Muscle of leg (tissue), 16 donors: ENCODE measurements around the gene TRIP13. TPM values are rescaled to one million over a fixed set of nuclear protein-coding genes. Genes with fewer than 3 reads are reported as not detected.
"Not testable (repeated sequence)": the region's sequence is repeated elsewhere in the genome, so short reads cannot be mapped to it uniquely, and the experiment has no call there.

Source experiments
- DNase-seq: peaks from one replicate; pipeline ENCODE4 v3.0.0; 2013
- H3K27ac ChIP-seq: one replicate; pipeline ENCODE4 v1.5.1; 2013; ENCODE audit warnings: mild to moderate bottlenecking, low read length, control low read depth
- H3K27me3 ChIP-seq: one replicate; pipeline ENCODE4 v1.6.1; 2013; ENCODE audit warnings: low read length; ENCODE audit not compliant: control insufficient read depth, insufficient read depth
- H3K36me3 ChIP-seq: one replicate; pipeline ENCODE4 v1.6.1; 2013; ENCODE audit warnings: low read length; ENCODE audit not compliant: control insufficient read depth, insufficient read depth
- H3K4me1 ChIP-seq: one replicate; pipeline ENCODE4 v1.6.1; 2013; ENCODE audit warnings: low read length; ENCODE audit not compliant: control insufficient read depth, insufficient read depth
- H3K4me3 ChIP-seq: one replicate; pipeline ENCODE4 v1.5.1; 2013; ENCODE audit warnings: low read length, control low read depth
- H3K9me3 ChIP-seq: replicated peaks from 2 replicates; pipeline ENCODE4 v1.6.1; 2013; ENCODE audit warnings: low read depth, low read length; ENCODE audit not compliant: control insufficient read depth
- WGBS: methylation state at CpG from one replicate; pipeline ENCODE4 v1.1.5; 2013; ENCODE audit warnings: missing lambda C conversion rate; ENCODE audit not compliant: insufficient coverage; 5-methylcytosine and 5-hydroxymethylcytosine counted together
- long read RNA-seq, 11 donors: transcript quantifications; one replicate each; lab custom pipeline, GENCODE V29; 2026
- polyA plus RNA-seq, 8 donors: library from polyadenylated mRNA; unstranded; fragments of 120-200 nt; gene quantifications; one replicate each; pipeline versions ENCODE4 v1.2.1 to v1.2.3, GENCODE V29; 2013; ENCODE audit warnings: inconsistent platforms in 1 of 8, low replicate concordance in 1 of 8; ENCODE audit not compliant: insufficient read length in 8 of 8, insufficient read depth in 1 of 8
- total RNA-seq: library from RNA; stranded (reverse); fragments of 120-200 nt; gene quantifications from one replicate; pipeline ENCODE4 v1.2.4, GENCODE V29; 2013

Gene TRIP13, protein sequence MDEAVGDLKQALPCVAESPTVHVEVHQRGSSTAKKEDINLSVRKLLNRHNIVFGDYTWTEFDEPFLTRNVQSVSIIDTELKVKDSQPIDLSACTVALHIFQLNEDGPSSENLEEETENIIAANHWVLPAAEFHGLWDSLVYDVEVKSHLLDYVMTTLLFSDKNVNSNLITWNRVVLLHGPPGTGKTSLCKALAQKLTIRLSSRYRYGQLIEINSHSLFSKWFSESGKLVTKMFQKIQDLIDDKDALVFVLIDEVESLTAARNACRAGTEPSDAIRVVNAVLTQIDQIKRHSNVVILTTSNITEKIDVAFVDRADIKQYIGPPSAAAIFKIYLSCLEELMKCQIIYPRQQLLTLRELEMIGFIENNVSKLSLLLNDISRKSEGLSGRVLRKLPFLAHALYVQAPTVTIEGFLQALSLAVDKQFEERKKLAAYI
- total RNA-seq, result 5.7 TPM
- polyA plus RNA-seq, result 10 to 100 TPM in 2 of 8 donors, 1 to 10 TPM in 6; 5.9 to 10.8 (median 8.3) TPM
- long read RNA-seq, donor 1, result 0 reads
- long read RNA-seq, donor 2, partial matches to known transcripts, result 0 of 1 reads
- long read RNA-seq, donor 2, other reads (novel, unspliced or antisense), result 0 of 1 reads
- long read RNA-seq, donor 3, transcript TRIP13-201 (13 exons, 2,672 nt), result major isoform, 5 of 12 reads
- long read RNA-seq, donor 3, partial matches to known transcripts, result 7 of 12 reads
- long read RNA-seq, donor 3, other reads (novel, unspliced or antisense), result 0 of 12 reads
- long read RNA-seq, donor 4, partial matches to known transcripts, result 0 of 4 reads
- long read RNA-seq, donor 4, other reads (novel, unspliced or antisense), result 0 of 4 reads
- long read RNA-seq, donor 5, transcript TRIP13-201 (13 exons, 2,672 nt), result major isoform, 5 of 16 reads
- long read RNA-seq, donor 5, partial matches to known transcripts, result 11 of 16 reads
- long read RNA-seq, donor 5, other reads (novel, unspliced or antisense), result 0 of 16 reads
- long read RNA-seq, donor 6, partial matches to known transcripts, result 9 of 13 reads
- long read RNA-seq, donor 6, other reads (novel, unspliced or antisense), result 0 of 13 reads
- long read RNA-seq, donor 7, transcript TRIP13-201 (13 exons, 2,672 nt), result major isoform, 6 of 17 reads
- long read RNA-seq, donor 7, partial matches to known transcripts, result 11 of 17 reads
- long read RNA-seq, donor 7, other reads (novel, unspliced or antisense), result 0 of 17 reads
- long read RNA-seq, donor 8, partial matches to known transcripts, result 0 of 2 reads
- long read RNA-seq, donor 8, other reads (novel, unspliced or antisense), result 0 of 2 reads
- long read RNA-seq, donor 9, partial matches to known transcripts, result 0 of 2 reads
- long read RNA-seq, donor 9, other reads (novel, unspliced or antisense), result 0 of 2 reads
- long read RNA-seq, donor 10, partial matches to known transcripts, result 0 of 3 reads
- long read RNA-seq, donor 10, other reads (novel, unspliced or antisense), result 0 of 3 reads
- long read RNA-seq, donor 11, result 0 reads

DNA sequence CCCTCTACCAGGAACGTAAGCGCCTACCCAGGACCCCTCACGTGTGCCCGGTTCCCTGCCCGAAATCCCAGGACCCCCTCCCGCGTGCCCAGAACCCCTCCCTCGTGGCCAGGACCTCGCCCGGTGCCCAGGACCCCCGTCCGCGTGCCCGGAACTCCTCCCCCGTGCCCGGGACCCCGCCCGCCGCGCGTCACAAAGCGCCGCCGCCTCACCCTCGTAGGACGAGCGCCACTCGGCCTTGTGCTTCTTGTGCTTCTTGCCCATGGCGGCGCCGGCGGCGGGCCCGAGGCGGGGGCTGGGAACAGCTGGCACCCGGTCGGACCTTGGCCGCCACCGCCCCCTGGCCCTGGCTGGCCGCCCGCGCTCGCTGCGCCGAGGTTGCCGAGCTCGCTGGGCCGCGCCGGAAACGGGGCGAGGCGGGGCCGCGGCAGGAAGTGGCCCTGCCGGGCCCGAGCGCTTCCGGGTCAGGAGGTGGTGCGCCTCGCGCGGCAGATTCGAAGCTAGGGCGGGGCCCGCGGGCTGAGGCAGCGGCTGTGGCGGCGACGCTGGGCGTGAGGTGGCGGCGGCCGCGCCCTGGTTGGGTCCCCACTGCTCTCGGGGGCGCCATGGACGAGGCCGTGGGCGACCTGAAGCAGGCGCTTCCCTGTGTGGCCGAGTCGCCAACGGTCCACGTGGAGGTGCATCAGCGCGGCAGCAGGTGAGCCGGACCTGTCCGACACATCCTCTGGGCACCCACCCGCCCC lies at the start of gene TRIP13, which contains the start of gene BRD9:
Gene TRIP13, plus strand, starts transcription at position 491 of the 743 bp plus-strand sequence. Its CDS starts 115 bp downstream, at position 606.
Gene BRD9, minus strand, starts transcription at position 408 of the 743 bp plus-strand sequence. Its CDS starts 144 bp downstream, at position 264.
- no peaks in the 10 kb centered on the region for H3K9me3 ChIP-seq
- peak; percentile 92 for DNase-seq
- under 1% methylated on average over 91 of the region's 91 CpGs for WGBS
- H3K36me3 ChIP-seq, result peaks cover 41% of the 10 kb centered on the region
- no peaks in the 10 kb centered on the region for H3K27me3 ChIP-seq
- peak within 1 kb of the TSS; percentile 90 for H3K4me3 ChIP-seq
- H3K27ac ChIP-seq, result peak within 1 kb of the TSS; percentile 82
- H3K4me1 ChIP-seq, result peaks cover 21% of the 10 kb centered on the region

DNA sequence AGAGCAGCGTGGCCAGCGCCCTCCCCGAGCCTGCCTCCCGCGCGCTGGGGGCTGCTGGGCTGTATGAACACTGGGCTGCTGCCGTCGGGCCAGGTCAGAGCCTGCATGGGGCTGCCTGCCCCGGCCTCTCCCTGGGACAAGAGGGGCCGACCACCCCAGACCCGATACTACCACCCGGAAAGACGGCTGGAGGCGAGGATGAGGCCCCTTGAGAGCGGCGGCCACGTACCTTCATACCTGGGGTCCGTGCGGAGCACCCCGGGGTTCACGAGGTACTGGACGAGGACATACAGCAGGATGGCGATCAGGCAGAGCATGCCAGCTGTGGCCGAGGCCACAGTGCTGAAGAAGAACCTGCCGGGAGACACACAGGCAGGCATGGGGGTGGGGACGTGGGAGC lies 49.3 kb upstream of the TRIP13 start:
- H3K36me3 ChIP-seq, DNase-seq, H3K9me3 ChIP-seq, H3K4me3 ChIP-seq, H3K27ac ChIP-seq, H3K27me3 ChIP-seq, H3K4me1 ChIP-seq: not testable (repeated sequence)
- no CpG with 5 or more reads among the region's 26 CpGs for WGBS

DNA sequence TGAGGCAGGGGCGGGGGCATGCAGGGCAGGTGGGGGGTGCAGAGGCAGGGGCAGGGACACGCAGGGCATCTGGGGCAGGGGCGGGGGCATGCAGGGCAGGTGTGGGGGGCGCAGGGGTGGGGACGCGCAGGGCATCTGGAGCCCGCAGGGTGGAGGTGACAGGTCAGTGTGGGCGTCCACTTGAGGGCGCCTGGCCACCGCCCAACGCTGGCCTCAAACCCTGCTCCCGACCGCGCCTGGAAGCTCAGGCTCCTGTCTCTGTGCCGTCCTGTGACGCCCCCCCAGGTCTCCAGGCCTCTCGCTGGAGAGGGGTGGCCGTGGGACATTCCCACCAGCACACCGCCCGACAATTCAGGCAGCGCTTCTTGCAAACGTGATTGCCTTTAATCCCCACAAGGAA lies 48.8 kb upstream of the TRIP13 start:
- not testable (repeated sequence) for H3K9me3 ChIP-seq, H3K27me3 ChIP-seq, H3K4me3 ChIP-seq, H3K36me3 ChIP-seq, DNase-seq, H3K27ac ChIP-seq, H3K4me1 ChIP-seq
- 83% methylated on average over 14 of the region's 22 CpGs for WGBS

DNA sequence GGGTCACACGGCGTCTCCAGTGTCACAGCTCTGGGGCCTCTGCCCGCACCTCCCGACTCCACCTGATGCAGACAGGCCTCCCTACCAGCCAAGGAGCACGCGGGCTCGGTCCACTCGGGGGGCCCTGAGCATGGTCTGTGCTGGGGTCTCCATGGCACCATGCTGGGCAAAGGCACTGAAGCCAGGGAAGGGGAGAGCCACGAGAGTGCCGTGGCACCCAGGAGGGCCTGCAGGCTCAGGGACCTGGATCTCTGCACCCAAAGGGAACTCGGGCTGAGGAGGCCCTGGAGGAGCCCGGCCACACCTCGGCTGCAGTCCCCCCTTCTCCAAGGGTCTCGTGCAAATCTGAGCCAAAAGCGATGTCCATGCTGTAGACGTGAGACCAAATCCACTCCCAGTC lies 48.3 kb upstream of the TRIP13 start:
- not testable (repeated sequence) for H3K4me3 ChIP-seq, H3K9me3 ChIP-seq, H3K27me3 ChIP-seq, DNase-seq, H3K27ac ChIP-seq, H3K36me3 ChIP-seq, H3K4me1 ChIP-seq
- WGBS, result 87% methylated on average over 14 of the region's 16 CpGs

DNA sequence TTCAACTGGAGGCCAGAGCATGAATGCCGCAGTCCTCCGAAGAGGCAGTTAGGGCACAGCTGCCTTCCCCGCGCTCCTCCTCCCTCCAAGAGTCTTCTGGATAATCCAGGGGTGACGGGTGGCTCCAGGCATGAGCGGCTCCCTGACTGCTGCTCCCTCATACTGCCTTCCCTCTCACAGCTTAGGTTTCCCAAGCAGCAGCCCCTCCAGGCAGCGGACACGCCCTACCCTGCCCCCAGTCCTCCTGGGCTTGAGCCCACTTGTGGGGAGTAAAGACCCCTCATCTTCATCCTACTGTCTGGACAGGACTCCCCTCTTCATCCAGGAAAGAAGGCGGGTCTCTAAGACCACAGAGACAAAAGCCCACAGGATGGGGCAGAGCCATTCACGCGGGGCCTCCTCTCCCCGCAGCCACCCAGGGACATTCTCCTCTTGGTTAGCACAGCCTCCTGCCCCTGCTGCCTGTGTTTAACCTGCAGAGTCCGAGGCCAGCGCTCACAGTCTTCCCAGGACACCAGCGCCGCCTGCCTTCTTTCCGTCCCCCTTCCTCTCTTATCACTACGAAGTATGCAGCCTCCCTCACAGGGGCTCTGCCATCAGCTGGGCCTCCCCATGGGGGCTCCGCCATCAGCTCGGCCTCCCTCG lies 47.5 kb upstream of the TRIP13 start:
- WGBS, result 77% methylated on average over 9 of the region's 21 CpGs
- not testable (repeated sequence) for H3K36me3 ChIP-seq, H3K9me3 ChIP-seq, DNase-seq, H3K27ac ChIP-seq, H3K27me3 ChIP-seq, H3K4me3 ChIP-seq, H3K4me1 ChIP-seq

DNA sequence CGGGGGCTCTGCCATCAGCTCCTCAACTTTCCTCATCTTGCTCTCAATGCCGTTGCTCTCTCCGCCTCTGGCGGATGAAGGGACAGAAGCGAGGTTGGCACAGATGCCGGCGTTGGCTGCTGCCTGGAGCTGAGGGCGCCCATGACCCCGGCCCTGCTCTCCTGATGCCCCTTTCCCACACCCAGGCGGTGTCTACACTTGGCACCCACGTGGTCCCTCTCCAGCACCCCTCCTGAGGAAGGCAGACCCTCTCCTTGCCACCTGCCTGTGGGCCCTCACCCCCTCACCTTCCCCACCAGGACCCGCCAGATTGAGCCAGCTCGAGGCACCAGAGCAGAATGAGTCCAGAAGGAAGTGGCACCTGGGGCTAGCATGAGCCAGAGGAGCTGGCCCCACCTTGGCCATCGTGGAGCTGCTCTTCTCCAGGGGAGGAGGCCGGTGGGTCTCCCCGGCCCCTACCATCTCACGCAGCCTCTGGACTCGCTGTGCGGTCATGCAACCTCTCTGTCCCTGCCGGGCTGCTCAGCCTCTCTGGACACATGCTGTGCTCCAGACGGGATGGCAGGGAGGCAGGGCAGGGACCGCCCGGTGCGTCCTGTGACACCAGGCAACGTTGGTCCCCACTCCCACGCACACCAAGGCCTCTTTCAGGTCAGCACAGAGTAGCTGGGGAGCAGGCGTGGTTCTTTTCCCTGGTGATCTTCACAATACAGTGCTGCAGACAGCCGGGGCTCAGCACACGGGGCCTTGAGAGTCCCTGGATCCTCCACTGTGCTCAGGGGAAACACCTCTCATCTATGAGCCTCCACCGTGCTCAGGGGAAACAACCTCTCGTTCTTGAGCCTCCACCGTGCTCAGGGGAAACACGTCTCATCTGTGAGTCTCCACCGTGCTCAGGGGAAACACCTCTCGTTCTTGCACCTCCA lies 46.7 kb upstream of the TRIP13 start:
- H3K4me1 ChIP-seq, result peaks cover 17% of the 10 kb centered on the region
- WGBS, result 87% methylated on average over 11 of the region's 35 CpGs
- not testable (repeated sequence) for H3K27me3 ChIP-seq, DNase-seq, H3K36me3 ChIP-seq, H3K4me3 ChIP-seq, H3K9me3 ChIP-seq, H3K27ac ChIP-seq

DNA sequence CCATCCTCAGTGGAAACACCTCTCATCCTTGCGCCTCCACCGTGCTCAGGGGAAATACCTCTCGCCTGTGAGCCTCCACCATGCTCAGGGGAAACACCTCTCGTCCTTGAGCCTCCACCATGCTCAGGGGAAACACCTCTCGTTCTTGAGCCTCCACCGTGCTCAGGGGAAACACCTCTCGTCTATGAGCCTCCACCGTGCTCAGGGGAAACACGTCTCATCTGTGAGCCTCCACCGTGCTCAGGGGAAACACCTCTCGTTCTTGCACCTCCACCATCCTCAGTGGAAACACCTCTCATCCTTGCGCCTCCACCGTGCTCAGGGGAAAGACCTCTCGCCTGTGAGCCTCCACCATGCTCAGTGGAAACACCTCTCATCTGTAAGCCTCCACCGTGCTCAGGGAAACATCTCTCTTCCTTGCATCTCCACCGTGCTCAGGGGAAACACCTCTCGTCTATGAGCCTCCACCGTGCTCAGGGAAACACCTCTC lies 46.0 kb upstream of the TRIP13 start:
- H3K36me3 ChIP-seq, H3K27ac ChIP-seq, H3K4me3 ChIP-seq, H3K9me3 ChIP-seq, DNase-seq: not testable (repeated sequence)
- whole genome bisulfite sequencing, result 83% methylated on average over 18 of the region's 18 CpGs
- peaks cover 18% of the 10 kb centered on the region for H3K4me1 ChIP-seq
- peaks cover 12% of the 10 kb centered on the region for H3K27me3 ChIP-seq

DNA sequence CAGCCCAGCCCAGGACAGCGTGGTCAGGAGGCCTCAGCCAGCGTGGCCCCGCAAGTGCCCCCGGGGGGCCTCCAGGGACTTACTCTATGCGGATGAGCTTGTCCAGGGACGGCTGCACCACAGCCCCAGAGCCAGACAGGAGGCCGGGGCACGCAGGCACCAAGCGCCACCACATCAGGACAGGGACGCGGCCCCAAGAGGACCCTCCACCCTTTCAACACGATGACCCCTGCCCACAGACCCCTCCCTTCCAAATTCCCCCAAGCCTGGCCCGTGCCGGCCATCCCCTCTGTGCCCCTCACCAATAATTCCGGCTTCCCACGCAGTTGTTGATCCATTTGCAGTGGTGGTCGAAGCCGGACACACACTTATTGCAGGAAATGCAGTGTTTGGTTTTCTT lies 45.5 kb upstream of the TRIP13 start:
- H3K36me3 ChIP-seq, H3K4me3 ChIP-seq, H3K9me3 ChIP-seq, DNase-seq, H3K27ac ChIP-seq: not testable (repeated sequence)
- Histone ChIP-seq H3K4me1 (peaks cover 18% of the 10 kb centered on the region), H3K27me3 (peaks cover 13% of the 10 kb centered on the region)
- 90% methylated on average over 2 of the region's 18 CpGs for WGBS
